PC-3 (cell line): ENCODE data around the gene BCAP29.

Experiments used
- CTCF ChIP-seq: fragments of 300-600 bp; sonication (generic); conservative IDR thresholded peaks from 2 replicates; pipeline ENCODE4 v1.5.1; 2017; ENCODE audit warnings: antibody characterized with exemption, low read depth, mild to moderate bottlenecking, low read length
- EZH2 ChIP-seq: fragments of 300-600 bp; sonication (generic); IDR thresholded peaks from one replicate; pipeline ENCODE4 v1.6.1; 2017; ENCODE audit warnings: antibody characterized with exemption, mild to moderate bottlenecking, low read length; ENCODE audit not compliant: unreplicated experiment
- EZH2phosphoT487 ChIP-seq: fragments of 300-600 bp; sonication (generic); IDR thresholded peaks from 2 replicates; pipeline ENCODE4 v1.6.1; 2018; ENCODE audit warnings: mild to moderate bottlenecking, antibody characterized with exemption, low read length, borderline replicate concordance

DNA sequence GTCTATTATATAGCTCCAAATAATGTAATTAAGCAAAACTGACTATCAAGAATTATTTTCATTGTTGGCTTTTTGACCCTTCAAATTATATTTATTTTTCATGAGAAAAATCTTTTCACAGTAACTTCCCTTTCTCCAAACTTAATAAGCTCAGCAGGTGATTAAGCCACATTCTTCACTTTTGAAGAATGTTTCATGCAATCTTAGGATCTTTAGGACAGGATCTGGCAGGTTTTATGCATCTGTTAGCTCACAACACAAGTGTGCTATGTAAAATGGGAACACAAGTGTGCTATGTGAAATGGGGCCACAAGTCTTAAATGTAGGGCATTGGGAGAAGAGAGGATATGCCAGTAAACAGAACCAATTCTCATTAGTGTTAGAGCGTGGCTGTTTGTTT is 26.3 kb downstream of the BCAP29 start:
- TF ChIP-seq CTCF (no peak), EZH2 (no peak), EZH2phosphoT487 (no peak)
